ENCODE measurements around the gene TXLNA.

Gene TXLNA

DNA sequence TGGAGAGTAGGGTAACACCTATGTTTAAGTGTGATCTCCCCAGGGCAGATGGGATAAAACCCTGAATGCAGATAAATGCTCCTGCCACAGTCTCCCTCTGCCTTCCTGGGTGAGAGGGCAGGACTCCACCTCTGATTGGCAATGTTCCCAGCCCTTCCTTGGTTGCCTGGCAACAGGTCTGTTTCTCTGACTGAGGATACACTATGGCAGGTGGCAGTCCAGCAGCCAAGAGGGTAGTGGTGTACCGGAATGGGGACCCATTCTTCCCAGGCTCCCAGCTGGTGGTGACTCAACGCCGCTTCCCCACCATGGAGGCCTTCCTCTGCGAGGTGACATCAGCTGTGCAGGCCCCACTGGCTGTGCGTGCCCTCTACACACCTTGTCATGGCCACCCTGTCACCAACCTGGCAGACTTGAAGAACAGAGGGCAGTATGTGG lies 29.4 kb downstream of the TXLNA start, which contains the start of gene DCDC2B:
Gene DCDC2B (plus strand): TSS at position 199 of the 438 bp plus-strand sequence. CDS start 5 bp downstream, at position 204.
- no peak for DNase-seq (ENCODE audit: low read depth in 2 of 2)

DNA sequence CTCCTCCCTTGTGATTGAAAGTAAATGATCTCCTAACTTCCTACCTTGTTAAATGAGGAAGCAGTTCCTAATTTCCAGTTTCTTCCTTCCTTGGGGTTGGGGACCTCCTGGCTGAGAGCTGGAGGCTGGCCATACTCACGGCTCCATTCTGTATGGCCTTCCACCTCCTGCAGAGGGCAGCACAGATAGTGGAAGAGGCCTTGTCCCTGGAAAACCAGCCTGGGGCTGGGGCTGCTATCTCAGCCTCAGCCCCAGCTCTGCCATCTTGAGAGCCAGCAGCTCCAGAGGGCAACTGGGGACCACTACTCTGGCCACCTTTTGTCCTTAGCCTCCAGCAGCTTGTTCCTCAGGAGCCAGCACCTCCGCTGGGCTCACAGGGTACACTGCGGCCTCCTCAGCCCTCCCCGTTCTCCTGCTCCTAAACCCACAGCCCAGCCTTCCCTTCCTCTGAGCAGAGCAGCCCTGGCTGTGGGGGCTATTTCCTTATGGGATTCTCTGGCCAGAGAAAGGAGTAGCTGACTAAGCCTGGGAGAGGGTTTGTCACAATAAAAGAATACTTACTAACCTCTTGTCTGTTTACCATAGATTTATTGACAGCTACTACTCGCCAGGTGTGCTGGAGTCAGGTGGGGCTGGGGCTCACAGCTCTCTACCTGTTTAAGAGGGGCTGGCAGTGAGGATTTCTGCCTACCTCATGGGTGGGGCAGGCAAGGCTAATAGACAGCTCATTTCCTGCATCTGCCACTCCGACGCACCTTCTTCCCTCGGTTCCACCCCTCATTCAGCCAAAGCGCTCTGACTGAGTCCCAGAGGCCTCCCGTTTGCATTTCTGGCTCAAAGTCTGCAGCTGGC lies 36.4 kb downstream of the TXLNA start:
- DNase-seq (ENCODE audit: low read depth in 2 of 2): peak in 1 of 2 donors; percentile 54

DNA sequence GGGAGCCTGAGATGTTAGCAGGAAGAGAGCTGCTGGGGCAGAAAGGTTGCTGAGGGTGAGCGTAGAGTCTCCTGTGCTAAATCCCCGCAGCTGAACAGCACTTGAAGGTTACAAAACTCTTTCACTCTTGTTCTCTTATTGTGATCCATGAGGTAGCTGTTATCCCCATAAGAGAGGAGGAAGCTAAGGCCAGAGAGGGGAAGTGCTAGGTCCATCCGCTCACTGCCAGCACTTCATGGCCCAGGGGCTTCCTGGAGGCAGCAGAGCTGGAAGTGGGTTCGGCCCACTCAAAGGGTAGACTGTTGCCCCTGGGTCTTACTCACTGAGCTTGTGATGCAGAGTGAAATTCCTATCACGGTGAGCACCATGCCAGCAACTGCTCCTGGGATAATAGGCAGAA lies 37.1 kb downstream of the TXLNA start:
- DNase-seq (ENCODE audit: low read depth in 2 of 2): no peak

DNA sequence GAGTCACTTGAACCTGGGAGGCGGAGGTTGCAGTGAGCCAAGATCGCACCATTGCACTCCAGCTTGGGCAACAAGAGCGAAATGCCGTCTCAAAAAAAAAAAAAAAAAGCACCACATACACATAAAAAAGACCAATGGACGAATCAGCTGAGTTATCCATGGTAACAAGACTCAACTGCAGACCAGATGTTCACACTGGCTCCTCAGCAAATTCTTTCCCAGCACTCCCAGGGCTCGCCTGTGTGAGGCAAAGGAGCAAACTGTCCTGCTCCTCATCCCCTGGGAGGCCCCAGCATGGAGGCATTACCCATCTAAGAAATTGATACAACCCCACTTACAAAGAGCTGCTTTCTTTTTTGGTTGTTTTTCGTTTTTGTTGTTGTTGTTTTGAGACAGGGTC lies 39.5 kb downstream of the TXLNA start:
- no peak for DNase-seq (ENCODE audit: low read depth in 2 of 2)

DNA sequence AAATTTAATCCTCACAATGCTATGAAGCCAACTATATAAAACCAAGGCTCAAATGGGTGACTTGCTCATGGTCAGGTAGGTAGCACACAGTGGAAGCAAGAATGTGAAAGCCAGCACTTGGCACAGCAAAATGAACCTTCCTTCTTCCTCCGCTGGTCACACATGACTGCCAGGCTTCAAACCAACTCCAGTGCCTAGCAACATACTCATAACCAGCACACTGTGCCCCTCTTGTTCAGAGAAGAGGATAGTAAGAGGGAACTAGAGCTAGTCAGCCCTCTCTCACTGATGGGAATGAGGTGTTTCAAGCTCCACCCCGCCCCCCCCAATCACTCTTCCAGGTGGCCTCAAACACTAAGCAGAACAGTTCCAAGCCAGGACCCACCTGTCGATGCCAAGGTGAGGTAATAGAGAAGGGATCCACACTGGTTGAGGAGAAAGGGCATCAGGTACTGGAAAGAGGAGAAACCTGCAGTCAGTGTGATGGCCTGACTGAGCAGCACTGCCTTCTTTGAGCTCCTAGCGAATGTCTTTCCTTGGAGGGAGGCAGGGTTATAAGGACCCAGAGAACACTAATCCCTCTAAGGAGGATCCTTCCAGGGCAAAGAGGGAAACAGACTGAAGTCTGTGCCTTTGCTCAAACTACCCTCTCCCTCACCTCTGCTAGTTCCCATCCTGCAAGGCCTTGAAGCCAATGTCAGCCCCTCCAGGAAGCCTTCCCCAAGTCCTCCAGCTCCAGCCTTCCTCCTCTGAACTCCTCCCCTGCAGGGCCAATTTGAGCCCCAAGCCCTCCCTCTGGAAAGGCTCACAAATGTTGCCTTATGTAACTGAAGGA lies 41.5 kb downstream of the TXLNA start:
- no peak for DNase-seq (ENCODE audit: low read depth in 2 of 2)

DNA sequence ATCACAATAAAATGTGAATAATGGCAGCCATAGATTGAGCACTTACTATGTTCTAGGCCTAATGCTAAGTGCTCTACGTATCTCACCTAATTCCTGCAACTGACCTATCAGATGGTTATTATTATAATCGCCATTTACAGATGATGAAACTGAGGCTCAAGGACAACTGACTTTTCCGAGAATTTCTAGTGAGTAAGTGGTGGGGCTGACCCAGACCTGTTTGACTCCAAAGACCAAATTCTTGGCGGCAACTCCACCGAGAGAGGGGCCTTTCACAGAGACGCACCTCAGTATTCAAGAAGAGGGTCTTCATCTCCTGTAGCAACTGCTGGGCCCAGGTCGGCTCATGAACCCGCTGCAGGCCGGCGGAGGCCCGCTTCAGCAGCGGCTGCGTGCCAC lies 42.1 kb downstream of the TXLNA start:
- no peak for DNase-seq (ENCODE audit: low read depth in 2 of 2)

DNA sequence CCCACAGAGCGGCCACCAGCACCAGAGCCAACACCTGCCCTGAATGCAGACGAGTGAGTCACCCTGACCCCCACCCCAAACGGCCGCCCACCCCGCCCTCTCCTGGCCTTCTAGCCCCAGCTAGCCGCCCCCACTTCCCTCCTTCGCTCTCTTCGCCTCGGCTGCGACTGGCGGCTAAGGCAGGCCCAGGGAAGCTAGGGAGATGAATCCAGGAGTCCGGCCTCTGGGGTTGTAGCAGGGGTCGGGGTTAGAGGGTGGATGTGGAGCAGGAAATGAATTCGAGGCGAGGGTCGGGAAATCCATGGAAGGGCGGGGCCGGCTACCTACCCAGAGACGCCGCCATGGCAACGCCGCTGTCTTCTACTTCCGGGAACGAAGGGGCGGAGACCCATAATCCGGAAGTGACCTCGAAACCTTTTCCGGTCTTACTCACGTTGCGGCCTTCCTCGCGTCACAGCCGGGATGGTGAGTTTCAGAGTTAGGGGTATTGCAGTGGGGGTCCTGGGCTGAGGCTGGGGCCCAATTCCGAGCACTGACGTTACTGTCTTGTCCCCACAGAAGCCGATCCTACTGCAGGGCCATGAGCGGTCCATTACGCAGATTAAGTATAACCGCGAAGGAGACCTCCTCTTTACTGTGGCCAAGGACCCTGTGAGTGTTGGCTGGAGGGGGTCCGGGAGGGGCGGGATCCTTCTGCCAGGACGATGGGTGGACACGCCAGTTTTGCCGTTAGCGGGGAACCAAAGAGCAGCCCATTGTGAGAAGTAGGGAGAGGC lies 42.7 kb downstream of the TXLNA start, which contains the start of the genes EIF3I and TMEM234:
Gene EIF3I (plus strand): TSS at position 428 of the 776 bp plus-strand sequence. CDS start 35 bp downstream, at position 463.
Gene TMEM234 (minus strand): TSS at position 374 of the 776 bp plus-strand sequence. CDS start 31 bp downstream, at position 343.
- DNase-seq (ENCODE audit: low read depth in 2 of 2): peak; percentile 77 to 87

DNA sequence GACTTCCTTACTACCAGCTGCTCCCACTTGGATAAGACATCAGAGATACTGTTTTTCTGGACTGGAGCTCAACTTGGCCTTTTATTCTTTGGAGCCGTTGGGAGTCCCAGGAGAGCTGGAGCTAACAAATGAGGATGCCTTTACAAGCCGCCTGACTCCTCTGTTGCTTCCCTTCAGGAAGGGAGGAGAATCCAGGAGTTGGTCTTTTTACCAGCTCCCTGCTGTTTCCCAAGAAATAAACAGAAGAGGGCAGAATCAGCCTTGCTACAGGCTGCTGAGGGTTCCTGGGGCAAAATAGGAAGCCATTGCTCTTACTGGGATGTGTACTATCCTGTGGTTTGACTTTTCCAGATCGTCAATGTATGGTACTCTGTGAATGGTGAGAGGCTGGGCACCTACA lies 44.2 kb downstream of the TXLNA start:
- no peak for DNase-seq (ENCODE audit: low read depth in 2 of 2)

DNA sequence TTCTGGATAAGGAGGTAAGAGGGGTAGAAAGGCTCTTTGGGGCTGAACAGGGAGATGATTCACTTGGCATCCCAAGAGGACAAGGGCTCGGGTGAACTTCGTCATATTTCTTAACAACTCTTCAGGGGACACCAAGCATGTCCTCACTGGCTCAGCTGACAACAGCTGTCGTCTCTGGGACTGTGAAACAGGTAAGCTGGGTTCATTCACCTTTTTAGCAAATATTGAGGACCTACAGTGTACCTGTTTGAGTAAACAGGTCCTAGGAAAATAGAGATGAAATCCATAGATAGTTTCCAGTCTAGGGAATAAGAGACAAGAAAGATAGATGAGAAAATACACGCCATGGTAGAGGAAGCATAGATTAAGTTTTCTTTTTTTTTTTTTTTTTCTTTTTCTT lies 44.8 kb downstream of the TXLNA start:
- DNase-seq (ENCODE audit: low read depth in 2 of 2): no peak

DNA sequence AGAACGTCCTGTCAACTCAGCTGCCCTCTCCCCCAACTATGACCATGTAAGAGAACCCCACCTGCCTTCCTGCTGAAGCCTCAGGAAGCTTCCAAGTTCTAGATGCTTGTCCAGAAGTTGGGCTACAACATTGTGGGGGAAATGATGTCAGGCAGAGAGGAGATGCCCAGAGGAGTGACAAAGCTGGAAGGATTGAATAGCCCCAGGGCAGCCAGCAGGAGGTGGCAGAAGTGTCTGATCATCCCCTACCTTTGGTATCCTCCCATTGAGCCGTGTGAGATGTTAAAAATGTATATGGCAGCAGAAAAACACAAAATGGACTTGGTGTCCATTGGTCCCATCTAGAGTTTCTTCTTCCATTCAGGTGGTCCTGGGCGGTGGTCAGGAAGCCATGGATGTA lies 49.3 kb downstream of the TXLNA start:
- DNase-seq (ENCODE audit: low read depth in 2 of 2): no peak

DNA sequence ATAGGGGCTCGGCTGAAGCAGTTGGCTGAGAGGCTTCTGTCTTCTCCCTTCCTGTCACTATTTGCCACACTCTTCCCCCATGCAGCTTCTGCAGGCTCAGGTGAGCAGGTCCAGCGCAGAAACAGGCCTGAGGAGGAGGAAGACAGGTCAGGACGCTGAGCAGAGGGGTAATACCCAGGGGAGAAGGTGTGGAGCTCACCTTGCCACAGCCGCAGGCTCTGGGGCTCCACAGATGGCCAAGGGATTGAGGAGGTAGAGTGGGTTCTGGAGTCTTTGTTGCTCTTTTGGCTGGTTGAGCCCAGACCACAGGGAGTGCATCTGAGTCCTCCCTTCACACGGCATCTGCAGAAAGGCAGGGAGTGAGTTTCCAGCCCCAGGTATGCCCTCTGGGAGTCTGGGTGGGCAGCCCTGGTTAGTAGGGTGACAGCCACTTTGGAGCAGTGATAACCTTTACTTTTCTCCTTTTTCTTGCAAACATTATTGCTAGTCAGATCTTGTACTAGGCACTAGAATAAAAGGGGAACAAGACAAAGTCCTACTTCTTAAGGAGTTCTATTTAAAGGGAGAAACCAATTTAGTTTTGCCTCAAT lies 52.5 kb downstream of the TXLNA start:
- DNase-seq (ENCODE audit: low read depth in 2 of 2): no peak

DNA sequence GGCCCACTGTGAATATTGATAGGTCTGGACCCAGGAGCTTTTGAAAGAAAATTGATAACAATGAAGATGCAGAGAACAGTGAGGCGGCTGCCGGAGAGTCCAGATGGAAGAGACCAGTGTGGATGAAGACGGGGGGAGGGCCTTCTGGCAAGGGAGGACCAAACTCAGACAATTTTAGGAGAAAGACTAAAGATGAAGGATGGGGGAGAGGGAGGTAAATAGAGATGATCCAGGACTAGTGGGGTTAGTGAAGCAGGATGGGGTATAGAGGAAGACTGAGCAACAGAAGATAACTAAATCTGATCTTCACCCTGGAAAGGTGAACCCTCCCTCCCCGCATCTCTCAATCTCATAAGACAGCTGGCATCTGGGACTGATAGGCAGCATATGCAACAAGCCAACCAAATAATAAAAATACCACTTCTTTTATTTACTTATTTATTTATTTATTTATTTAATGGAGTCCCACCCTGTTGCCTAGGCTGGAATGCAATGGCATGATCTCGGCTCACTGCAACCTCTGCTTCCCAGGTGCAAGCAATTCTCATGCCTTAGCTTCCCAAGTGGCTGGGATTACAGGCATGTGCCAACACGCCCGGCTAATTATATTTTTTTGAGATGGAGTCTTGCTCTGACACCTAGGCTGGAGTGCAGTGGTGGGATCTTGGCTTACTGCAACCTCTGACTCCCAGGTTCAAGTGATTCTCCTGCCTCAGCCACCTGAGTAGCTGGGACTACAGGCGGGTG lies 53.3 kb downstream of the TXLNA start:
- DNase-seq (ENCODE audit: low read depth in 2 of 2): no peak

DNA sequence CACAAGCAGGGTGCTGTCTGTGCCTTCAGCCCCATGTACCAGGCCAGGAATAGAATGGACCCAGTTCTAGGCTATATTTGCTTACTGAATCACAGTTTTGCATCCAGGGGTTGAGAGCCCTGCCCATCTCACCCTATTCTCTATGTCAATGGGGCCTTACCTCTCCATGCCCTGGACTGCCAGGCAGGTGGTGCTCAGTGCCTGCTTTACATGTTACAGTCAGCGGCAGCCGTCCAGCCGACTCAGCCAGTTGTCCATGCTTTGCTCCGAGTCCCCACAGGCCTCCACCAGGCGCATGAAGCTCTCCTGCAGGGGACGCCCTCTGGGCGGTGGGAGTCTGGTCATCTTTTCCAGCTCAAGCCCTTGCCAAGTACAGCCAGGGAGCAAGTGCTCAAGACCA lies 55.3 kb downstream of the TXLNA start:
- DNase-seq (ENCODE audit: low read depth in 2 of 2): no peak

DNA sequence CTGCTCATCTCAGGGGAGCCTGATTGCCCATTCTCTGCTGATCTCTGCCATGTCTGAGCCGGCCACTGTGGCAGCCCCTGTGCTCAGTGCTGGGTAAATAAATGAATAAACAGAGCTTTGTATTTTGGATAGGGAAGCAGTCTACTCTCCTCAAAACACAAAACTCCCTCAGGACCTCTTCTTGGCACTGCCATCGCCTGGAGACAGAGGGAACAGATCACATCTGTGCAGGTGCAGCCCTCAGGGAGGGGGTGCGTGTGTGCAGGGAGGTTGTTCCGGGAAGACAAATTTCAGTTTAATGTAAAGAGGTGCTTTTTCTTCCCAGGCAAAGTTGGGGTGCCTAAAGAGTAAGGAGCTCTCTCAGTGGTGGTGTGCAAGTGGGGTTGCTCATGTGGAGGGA lies 59.9 kb downstream of the TXLNA start:
- DNase-seq (ENCODE audit: low read depth in 2 of 2): no peak

DNA sequence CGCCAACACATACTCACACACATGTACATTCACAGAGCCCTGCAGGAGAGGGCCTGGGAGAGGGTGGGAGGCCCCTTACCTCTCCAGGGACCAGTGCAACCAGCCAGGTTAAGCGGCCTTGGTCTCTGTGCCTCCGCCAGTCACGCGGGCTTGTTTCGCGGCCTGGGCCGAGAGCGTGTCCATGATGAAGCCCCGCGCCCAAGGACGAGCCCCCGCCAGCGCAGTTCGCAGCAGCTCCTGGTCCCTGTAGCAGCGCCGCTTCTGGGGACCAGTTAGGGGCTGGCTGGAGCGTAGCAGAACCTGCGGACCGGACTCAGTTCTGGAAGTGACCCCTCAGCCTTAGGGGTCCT lies 60.3 kb downstream of the TXLNA start:
- DNase-seq (ENCODE audit: low read depth in 2 of 2): no peak

DNA sequence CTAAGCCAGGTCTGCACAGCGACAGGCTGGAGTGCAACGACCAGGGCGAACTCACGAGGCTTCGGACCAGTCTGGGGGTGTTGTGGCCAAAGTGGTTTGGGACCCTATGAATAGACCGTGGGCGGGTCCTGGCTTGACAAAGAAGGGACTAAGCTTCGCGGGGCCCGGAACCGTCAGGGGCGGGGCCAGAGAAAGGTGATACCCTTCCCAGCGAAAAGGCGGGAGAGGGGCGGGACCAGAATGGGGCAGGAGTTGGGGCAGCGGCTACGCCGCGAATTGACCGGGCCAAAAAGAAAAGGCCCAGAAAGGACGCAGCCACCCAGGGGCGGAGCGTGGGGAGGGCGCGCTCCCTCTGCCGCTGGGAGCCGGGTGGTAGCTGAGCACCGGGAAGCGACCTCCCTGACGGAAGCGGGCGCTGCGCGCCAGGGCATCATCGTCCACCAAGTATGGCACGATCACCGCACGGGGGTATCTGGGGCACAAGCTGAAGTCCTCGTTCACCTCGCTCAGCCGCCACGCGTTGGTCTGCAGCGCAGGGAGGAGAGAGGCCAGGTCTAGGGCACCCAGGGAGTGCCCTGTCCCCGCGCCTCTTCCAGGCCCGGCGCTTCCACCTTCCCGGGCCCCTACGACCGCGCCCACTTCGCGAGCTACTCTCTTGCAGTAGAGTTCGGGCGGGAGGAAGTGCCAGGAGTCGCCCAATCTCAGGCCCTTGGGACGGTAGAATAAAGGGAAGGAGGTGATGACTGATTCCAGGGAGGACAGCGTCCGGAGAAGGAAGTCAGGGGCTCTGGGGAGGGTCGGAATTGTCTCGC lies 60.9 kb downstream of the TXLNA start:
- no peak for DNase-seq (ENCODE audit: low read depth in 2 of 2)

DNA sequence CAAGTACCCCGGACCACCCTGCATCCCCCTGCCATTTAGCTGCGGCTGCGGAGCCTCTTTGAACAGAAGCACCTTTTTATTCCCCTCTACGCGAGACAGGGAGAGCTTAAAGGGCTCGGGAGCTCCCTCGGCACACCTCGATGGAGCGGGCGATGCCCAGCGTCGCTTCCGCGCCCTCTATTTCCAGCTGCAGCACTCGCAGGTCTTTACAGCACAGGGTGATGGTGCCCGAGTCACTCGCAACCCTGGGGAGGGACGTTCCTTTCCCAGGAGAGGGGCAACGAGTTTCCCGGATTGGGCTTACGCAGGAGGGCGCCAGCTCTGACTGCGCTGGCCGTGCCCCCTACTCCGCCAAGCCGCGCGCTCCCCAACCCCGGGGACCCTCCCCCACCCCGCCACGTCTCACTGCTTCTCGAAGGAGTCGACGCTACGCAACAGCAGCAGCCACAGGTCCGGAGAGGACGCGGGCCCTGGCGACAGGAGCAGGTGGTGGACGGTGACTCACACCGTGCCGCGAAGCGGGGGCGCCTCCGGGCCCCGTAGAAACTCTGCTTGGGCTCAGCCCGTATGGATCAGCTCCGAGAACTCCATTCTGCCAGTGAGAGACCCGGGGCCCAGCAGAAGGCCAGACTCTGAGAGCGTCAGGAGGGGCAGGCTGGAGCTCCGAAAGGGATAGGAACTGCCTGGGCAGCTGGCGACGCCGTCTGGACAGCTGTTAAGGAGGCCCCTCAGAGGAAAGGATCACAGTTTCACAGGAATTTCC lies 61.7 kb downstream of the TXLNA start:
- no peak for DNase-seq (ENCODE audit: low read depth in 2 of 2)

DNA sequence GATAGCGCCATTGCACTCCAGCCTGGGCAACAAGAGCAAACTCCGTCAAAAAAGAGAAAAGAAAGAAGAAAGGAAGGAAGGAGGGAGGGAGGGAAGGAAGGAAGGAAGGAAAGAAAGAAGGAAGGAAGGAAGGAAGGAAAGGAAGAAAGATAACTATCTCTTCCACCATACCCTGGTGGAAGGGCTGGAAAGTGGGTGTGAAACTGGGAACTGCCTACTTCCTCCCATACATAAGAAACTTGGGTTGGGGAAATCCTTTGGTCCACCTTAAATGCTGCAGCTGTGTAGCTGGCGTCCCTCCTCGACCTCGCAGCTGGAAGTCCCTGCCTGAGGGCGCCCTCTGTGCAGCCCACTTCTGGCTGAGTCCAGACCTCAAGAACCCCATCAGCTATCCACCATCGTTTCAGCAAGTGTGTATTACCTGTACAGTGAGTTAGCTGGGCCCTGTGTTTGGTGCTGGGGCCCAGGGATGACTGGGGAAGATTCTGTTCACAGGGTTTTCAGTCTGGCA lies 62.9 kb downstream of the TXLNA start:
- no peak for DNase-seq (ENCODE audit: low read depth in 2 of 2)

DNA sequence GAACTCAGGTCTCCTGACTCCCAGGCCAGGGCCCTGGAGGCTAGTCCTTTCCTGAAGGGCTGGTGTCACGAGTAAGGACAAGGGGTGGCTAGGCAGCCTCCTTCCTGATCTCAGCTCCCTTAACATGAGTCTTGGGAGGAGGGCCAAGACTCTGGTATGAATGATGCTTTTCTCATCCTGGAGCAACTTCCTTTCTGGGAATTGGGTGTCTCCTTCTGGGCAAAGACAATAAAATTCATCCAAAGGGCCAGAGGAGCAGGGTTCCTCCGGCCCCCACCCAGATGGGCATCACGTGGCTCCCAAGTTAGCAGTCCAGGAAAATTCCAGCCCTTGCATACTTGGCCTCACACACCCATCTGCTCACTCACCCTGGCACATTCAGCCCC lies 67.4 kb downstream of the TXLNA start, which contains the start of gene FAM167B:
Gene FAM167B (plus strand): TSS at position 335 of the 386 bp plus-strand sequence. CDS start 200 bp downstream, outside the sequence.
- DNase-seq (ENCODE audit: low read depth in 2 of 2): no peak
